AG04450 (cell line): ENCODE data around the gene KCNH5. TPM values are rescaled to one million over a fixed set of nuclear protein-coding genes. Genes with fewer than 3 reads are reported as not detected.

Experiments
- CTCF ChIA-PET: fragments of 300-600, 350-600 bp; formaldehyde crosslinking; extraction: SDS; loops from one replicate; lab custom pipeline; 2022; ENCODE audit warnings: antibody characterized with exemption, inconsistent platforms; lab: Charles Lee
- POLR2A ChIA-PET: fragments of 350-600 bp; formaldehyde crosslinking; extraction: SDS; loops from one replicate; lab custom pipeline; 2021; ENCODE audit warnings: antibody characterized with exemption, inconsistent platforms; lab: Yijun Ruan, JAX
- DNase-seq: peaks from one replicate; pipeline ENCODE4 v3.0.0-alpha.2; 2011; ENCODE audit warnings: low read depth, low spot score
- H3K27ac ChIP-seq: one replicate; pipeline ENCODE4 v1.5.1; 2012; ENCODE audit warnings: low read depth, low read length, control low read depth
- H3K27me3 ChIP-seq: one replicate; pipeline ENCODE4 v1.6.0; 2012; ENCODE audit warnings: low read length; ENCODE audit not compliant: control insufficient read depth, insufficient read depth
- H3K4me3 ChIP-seq: 2 replicates; pipeline ENCODE4 v1.5.1; 2011; ENCODE audit warnings: mild to moderate bottlenecking, low read depth, low read length, control low read depth
- H3K9me3 ChIP-seq: 2 replicates; pipeline ENCODE4 v1.5.1; 2012; ENCODE audit warnings: low read length; ENCODE audit not compliant: control insufficient read depth, insufficient read depth
- polyA plus RNA-seq: library from polyadenylated mRNA; depleted of rRNA; stranded (reverse); fragments of >200 nt; gene quantifications from 2 replicates; pipeline ENCODE4 v1.2.3, GENCODE V29; 2011
- TF ChIP-seq, protein P1 (sequence below): IDR thresholded peaks from 2 replicates; pipeline ENCODE4 v1.5.1; 2011; ENCODE audit warnings: low read depth, low read length, control low read depth, inconsistent platforms

Gene KCNH5
- polyA plus RNA-seq, 1 experiment = 0.24 TPM

DNA sequence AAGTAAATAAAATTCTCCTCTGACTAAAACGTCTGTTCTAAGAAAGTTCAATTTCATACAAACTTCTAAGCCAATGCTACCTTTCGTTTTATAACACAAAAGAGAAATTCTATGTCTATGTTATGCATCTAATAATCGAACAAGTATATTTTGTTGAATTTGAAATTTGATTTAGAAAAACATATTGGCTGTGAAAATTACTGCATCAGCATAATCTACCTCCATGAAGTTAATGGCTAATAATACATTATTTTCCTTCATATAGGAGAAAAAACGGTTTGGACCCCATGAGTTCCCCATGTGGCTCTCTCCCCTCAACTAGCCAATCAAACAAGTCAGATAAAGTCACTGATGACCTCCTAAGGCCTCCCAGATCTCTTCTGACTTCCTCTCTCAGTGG is 106.5 kb downstream of the KCNH5 start:
- Histone ChIP-seq H3K27me3 (no peaks in the 10 kb centered on the region), H3K27ac (no peak overlapping the region), H3K9me3 (no peaks in the 10 kb centered on the region), H3K4me3 (no peak overlapping the region)
- ChIA-PET CTCF (no interaction called here), POLR2A (no interaction called here)
- DNase-seq = no peak
- TF ChIP-seq, protein P1, sequence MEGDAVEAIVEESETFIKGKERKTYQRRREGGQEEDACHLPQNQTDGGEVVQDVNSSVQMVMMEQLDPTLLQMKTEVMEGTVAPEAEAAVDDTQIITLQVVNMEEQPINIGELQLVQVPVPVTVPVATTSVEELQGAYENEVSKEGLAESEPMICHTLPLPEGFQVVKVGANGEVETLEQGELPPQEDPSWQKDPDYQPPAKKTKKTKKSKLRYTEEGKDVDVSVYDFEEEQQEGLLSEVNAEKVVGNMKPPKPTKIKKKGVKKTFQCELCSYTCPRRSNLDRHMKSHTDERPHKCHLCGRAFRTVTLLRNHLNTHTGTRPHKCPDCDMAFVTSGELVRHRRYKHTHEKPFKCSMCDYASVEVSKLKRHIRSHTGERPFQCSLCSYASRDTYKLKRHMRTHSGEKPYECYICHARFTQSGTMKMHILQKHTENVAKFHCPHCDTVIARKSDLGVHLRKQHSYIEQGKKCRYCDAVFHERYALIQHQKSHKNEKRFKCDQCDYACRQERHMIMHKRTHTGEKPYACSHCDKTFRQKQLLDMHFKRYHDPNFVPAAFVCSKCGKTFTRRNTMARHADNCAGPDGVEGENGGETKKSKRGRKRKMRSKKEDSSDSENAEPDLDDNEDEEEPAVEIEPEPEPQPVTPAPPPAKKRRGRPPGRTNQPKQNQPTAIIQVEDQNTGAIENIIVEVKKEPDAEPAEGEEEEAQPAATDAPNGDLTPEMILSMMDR = no peak

DNA sequence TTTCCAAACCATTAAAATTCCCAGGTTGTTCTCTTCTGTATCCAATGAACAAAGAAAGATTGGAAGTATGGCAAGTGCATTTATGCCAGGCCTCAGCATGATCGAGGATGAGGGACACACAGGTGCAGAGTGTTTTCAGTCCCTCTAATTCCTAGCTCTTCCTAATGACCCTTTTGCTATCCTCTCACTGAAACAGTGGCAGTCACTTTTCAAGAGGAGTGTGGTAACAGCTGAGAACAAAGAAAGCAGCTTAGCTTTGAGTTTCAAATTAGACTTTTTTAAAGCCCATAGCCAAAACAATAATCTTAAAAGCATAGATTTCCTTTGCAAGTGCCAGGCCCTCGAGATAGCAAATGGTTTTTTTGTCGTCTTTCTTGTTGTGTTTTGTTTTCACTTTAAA is 110.8 kb downstream of the KCNH5 start:
- Histone ChIP-seq H3K27me3 (no peaks in the 10 kb centered on the region), H3K27ac (no peak overlapping the region), H3K4me3 (no peak overlapping the region), H3K9me3 (no peaks in the 10 kb centered on the region)
- CTCF ChIA-PET = interaction anchor here (0.6 to 0.7 kb wide), 2 partner anchors 132 to 158 kb away, joined by 5 read pairs; no protein-coding TSS in a partner anchor
- no peak for DNase-seq
- TF ChIP-seq, protein P1 = no peak
- POLR2A ChIA-PET = no interaction called here

DNA sequence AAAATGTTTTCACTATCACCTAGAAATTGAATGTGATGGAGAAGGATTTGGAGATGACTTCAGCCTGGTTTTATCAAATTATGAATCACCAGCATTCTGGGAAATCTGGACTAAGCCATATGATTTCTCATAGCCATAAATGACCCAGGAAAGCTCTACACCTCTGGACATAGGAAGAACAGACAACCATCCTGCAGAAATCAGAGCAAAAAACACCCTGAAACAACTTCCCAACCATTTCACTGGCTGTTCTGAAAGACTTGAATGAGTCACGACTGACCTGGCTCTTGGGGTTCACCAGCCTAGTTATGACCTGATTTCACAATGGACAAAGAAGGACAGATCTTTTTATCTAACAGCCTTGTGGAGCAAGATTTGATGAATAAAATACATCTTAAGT is 123.8 kb downstream of the KCNH5 start:
- no peak overlapping the region for H3K4me3 ChIP-seq
- DNase-seq = no peak
- POLR2A ChIA-PET = no interaction called here

DNA sequence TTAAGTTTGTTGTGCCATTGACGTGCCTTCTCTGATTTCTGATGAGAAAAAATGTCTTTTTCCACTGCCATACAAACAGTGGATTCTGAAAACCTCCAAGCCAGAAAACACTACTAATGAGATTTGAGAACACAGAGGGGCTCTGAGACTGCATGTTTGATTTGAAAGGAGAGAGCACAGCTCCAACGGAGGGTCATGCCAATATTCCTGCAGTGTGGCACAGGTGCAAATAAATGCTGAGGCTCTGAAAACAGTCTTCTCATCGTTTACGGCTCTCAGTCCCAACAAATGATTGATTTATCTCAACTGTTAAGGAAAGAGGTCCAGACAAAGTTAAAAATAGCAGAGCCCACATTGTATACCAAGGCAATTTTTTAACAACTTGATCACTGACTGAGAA is 128.7 kb downstream of the KCNH5 start:
- Histone ChIP-seq H3K9me3 (no peaks in the 10 kb centered on the region), H3K4me3 (no peak overlapping the region), H3K27ac (no peak overlapping the region), H3K27me3 (no peaks in the 10 kb centered on the region)
- ChIA-PET CTCF (no interaction called here), POLR2A (no interaction called here)
- TF ChIP-seq, protein P1 = no peak
- DNase-seq = no peak

More for the DNA sequence above, 123.8 kb downstream of the KCNH5 start:
- no peaks in the 10 kb centered on the region for H3K27me3 ChIP-seq
- H3K27ac ChIP-seq = no peak overlapping the region
- TF ChIP-seq, protein P1 = no peak
- no peaks in the 10 kb centered on the region for H3K9me3 ChIP-seq
- CTCF ChIA-PET = interaction anchor here (0.7 kb wide), 1 partner anchor 1652 kb away, joined by 3 read pairs; no protein-coding TSS in a partner anchor

DNA sequence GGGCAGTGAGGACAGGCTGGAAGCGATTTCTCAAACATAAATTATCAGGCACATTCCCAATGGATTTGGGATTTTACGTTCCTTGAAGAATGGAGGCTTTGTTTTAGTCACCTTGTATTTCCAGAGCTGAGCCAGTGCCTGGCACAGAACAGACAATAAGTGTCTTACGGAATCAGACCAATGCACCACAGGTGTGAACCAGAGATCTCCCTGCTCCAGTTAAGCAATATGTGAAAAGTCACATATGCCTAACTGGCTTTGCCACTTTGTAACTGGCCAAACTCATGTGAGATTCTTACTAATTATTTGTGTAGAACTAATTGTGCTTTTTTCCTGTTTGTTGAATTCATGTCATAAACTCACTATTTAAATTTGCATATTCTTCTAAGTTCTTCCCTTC is 130.4 kb downstream of the KCNH5 start:
- ChIA-PET CTCF (interaction anchor here (1.0 kb wide), 1 partner anchor 736 kb away, joined by 3 read pairs; no protein-coding TSS in a partner anchor), POLR2A (no interaction called here)
- Histone ChIP-seq H3K9me3 (no peaks in the 10 kb centered on the region), H3K27ac (no peak overlapping the region), H3K4me3 (no peak overlapping the region), H3K27me3 (no peaks in the 10 kb centered on the region)
- DNase-seq = no peak
- TF ChIP-seq, protein P1 = no peak
